LNCaP clone FGC (cell line): Measurements from ENCODE around the gene SAMSN1.

ENCODE experiments used
- DNase-seq: peaks from one replicate; pipeline ENCODE4 v3.0.0-alpha.2; 2011; ENCODE audit warnings: low read depth
- H3K4me3 ChIP-seq: 2 replicates; pipeline ENCODE4 v1.5.1; 2011; ENCODE audit warnings: mild to moderate bottlenecking, low read depth, low read length, control low read depth
- CTCF ChIP-seq: IDR thresholded peaks from 2 replicates; pipeline ENCODE4 v1.5.1; 2012; ENCODE audit warnings: mild to moderate bottlenecking; ENCODE audit not compliant: control insufficient read depth, insufficient read depth; ENCODE audit errors: extremely low read depth

Gene SAMSN1

DNA sequence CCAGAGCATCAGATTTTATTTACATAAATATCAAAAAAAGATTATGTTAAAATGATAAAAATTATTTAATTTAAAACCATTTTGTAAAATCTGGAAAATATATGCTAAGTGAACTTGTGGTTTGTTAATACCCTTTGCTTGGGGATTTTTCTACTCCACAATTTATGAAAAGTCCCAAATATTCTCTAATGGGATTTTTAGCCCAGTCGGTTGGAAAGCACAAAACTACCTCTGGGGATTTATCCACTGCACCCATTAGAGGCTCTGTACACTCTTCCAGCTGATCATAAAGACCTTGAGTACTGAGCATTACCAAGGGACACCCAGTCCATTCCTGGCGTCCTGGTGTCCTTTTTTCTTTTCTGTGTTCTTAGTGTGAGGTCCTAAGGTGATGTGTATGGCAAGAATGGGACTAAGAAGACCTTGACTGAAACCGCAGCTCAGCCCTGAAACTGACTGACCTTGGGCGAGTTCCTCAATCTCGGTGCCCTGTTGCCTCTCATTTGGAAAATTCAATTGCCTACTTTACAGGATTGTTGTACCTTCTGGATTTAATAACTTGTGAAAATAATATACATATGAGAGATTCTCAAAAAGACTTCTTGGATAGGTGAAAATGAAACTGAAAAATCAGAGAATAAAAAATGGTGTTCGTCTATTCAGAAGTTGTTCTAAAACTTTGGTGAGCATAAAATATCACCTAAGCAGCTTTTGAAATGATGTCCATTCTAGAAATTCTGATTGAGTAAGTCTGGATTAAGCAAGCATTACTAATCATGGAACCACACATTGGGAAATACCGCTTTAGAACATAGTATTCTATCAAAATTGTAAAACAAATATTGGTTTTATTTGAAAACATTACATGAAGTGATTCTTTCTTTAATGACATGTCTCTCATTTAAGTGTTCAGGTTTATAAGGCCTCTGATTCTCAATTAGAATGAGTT lies 21.5 kb upstream of the SAMSN1 start:
- no peak overlapping the region for H3K4me3 ChIP-seq
- no peak for DNase-seq
- TF ChIP-seq CTCF: no peak

- no peak overlapping the region for H3K4me3 ChIP-seq
- no peak for TF ChIP-seq CTCF
- DNase-seq: no peak
These were observed 20.8 kb upstream of the SAMSN1 start for GRCh38 chr21:14566894-14567293.

- DNase-seq: no peak
- TF ChIP-seq CTCF: no peak
- H3K4me3 ChIP-seq: no peak overlapping the region
These were observed 16.8 kb upstream of the SAMSN1 start for GRCh38 chr21:14562959-14563358.

DNA sequence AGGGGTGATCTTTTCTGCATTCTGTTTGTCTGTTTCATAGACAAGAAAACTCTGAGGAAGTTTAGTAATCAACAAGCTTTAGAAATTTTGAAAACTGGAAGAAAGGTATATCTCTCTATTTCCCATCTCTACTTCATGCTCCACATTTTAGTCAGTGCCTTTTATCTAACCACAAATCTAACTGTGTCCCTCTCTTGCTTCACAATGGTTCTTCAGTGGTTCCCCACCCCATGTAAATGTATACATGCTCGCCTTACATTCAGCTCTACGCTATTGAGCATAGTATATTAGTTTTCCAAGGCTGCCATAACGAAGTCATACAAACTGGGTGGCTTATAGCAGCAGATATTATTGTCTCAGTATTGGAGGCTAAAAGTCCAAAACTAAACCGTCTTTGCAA lies 14.4 kb upstream of the SAMSN1 start:
- DNase-seq: no peak
- H3K4me3 ChIP-seq: no peak overlapping the region
- TF ChIP-seq CTCF: no peak

DNA sequence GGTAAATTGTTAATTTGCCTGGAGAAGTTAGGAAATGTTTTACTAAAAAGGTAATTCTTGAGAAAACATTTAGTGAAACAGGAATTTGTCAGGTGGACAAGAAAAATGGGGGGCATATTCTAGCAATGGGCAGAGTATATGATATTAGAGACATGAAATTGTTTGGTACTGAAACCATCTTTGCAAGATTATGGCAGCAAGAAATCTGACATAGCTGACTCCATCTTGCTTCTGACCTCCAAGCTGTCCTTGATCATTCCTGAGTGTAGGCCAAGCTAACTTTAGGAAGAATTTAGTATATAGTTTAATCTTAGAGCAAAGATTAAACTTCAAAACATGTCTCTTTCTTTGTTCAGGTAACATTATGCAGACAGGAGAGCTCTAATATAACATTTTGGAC lies 14.0 kb upstream of the SAMSN1 start:
- TF ChIP-seq CTCF: no peak
- no peak for DNase-seq
- no peak overlapping the region for H3K4me3 ChIP-seq

GRCh38 chr21:14559102-14559501 lies 13.0 kb upstream of the SAMSN1 start:
- TF ChIP-seq CTCF: no peak
- no peak overlapping the region for H3K4me3 ChIP-seq
- no peak for DNase-seq

DNA sequence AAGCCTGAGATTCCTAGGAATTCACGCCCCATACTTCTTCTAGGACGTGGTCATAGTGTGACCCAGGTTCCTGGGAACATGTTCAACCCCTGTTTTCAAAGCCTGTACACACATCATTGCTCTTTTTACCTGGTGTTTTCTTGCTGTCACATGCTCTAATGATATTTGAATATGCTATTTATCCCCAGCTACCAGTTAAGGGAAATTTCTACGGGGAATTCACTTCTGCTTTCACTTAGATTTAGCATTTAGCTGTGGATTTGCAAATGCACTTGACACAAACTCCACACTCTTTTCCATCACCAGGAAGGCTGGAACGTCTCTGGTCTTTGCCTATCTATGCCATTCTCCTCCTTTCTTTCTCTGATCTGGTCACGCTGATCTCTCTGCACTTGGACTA lies 11.3 kb upstream of the SAMSN1 start:
- H3K4me3 ChIP-seq: no peak overlapping the region
- TF ChIP-seq CTCF: no peak
- no peak for DNase-seq
